HL-60/S4 treated with phorbol 12-myristate 13-acetate at 8.2 ng/mL for 4 days and 3 days (cell line): ENCODE results near the gene KCNMA1.
"Not testable (repeated sequence)": the region's sequence is repeated elsewhere in the genome, so short reads cannot be mapped to it uniquely, and the experiment has no call there.

Experiments used
- in situ Hi-C: fragments of 300-500 bp; cut with MboI; formaldehyde crosslinking; loops from 2 replicates; pipeline ENCODE4 v1.15.0; 2022; ENCODE audit warnings: low sequenced_read_pairs

Gene KCNMA1

DNA sequence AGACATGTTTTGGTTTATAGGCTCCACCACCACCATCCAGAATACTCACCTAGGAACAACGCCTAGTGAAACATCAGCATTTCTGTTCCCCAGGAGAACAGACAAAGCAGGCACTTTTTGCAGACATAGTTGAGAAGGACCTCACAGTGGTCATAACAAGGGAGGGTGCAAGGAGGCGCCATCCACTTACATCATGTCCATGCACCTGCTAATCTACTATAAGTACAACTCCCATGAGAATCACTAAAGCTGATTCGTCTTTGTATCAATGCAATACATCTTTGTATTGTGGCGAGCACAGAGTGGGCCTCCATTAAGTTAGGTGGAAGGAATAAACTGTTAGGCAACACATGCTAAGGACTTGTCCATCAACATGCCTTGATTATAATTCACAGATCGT lies 207.1 kb downstream of the KCNMA1 start:
- in situ Hi-C loops: no loop called here

DNA sequence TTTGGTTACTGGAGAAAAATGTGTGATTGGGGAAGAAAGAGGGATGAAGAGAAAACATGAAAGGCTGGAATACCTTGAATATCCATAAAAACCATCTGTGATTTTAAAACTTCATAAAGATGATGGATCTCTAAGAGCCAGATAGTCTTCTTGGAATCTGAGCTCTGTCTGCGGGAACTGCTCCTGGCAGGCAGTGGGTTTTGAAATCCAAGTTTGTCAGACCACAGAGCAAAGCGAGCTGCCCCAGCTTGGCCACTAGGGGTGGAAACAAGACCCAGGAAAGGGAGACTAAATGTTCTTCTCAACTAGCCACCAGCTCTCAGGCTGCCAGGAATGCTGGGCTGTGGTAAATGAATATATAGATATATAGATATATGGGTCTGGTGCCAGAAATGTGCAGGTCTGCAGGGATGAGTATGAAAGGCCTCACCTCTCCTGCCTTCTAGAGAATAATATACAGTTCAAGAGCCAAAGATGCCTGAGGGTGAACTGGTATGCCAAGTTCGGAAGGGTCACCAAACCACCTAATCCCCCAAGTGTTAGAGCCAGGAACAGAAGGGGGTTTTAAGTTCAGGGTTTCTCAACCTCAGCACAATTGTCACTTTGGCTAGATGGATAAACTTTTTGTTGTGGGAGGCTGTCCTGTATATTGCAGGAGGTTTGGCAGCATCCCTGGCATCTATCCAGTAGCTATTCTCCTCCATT lies 208.8 kb downstream of the KCNMA1 start:
- in situ Hi-C loops: no loop called here

DNA sequence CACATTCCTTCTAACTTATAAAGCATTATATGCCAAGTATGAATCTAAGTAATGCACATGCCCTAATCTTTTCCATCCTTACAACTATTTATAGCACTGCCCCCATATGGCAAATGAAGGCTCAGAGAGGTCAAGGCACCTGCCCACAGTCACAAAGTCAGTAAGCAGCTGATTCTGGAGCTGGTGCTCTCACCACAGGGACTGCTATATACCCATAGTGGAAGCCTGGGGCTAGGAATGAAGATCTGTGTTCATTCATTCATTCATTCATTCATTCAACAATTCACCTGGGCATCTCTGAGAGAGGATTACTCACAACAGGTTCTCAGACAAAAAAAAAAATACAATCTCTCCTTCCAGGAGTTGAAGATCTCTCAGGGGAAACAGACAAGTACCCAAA lies 213.4 kb downstream of the KCNMA1 start:
- in situ Hi-C loops: no loop called here

DNA sequence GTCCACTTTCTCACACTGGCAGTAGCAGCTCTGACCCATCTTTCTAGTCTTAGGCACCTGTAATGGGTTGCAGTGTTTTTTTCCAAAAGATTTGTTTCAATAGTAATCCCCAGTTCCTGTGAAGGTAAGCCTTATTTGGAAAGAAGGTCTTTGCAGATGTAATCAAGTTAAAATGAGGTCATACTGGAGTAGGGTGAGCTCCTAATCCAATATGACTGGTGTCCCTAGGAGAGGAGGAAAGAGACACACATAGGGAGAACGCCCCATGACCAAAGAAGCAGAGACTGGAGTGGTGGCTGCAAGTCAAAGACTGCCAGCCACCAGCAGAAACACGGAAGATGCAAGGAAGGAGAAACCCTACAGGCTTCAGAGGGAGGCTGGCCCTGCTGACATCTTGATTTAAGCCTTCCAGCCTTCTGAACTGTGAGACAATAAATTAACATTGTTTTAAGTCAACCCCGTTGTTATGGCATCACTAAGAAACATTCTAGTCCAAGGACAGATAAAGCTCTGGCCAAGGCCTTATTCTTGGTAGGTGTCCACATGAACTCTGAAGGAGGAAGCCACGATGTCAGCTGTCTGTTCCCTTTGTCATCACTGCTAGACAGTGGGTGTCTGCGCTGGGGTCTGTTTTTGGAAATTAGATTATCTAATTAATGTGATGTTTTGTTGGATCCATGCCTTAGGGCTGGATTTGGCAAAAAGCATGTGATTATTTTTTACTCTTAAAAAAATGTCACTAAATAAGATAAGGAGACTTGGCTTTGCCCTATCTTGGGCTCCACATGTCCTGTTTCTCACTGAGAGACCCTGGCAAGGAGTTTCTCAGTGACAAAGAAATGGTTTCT lies 214.9 kb downstream of the KCNMA1 start:
- in situ Hi-C loops: no loop called here

DNA sequence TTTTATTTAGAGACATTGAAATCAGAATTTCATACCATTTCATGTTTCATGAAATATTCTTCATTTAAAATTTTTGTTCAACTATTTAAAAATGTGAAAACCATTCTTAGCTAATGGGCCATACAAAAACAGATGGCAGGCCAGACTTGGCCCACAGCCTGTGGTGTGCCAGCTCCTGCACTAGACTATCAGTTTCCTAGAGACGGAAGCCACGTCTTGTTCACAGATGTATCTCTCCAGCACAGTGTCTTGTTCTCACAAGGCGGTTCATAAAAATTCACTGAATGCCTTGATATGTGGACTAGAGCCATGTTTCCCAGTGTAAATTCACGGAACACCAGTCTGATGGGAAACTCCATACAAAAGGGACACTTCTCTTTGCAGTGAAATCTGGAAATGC lies 216.0 kb downstream of the KCNMA1 start:
- in situ Hi-C loops: no loop called here

DNA sequence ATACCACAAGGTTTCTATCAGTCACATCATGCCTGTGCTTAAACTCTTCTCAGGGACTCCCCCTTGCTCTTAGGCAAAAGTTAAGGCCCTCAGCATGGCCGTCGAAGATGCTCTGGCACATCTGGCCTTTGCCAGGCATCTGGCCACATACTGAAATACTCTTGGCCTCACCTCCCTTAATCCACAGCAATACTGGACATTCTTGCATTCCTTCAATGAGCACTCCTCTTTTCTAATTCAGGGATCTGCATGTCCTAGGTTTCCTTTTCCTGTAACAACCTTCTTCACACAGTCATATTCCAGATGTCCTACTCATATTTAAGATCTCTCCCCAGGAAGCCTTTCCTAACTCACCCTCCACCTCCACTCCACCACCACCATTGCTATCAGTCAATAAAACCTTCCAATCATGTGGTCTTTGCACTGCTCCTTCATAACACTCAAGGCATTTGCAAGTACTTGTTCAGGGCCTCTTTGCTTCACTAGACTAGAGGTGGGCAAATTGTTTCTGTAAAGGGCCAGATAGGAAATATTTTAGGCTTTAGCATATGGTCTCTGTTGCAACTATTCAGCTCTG lies 216.6 kb downstream of the KCNMA1 start:
- in situ Hi-C loops: no loop called here

DNA sequence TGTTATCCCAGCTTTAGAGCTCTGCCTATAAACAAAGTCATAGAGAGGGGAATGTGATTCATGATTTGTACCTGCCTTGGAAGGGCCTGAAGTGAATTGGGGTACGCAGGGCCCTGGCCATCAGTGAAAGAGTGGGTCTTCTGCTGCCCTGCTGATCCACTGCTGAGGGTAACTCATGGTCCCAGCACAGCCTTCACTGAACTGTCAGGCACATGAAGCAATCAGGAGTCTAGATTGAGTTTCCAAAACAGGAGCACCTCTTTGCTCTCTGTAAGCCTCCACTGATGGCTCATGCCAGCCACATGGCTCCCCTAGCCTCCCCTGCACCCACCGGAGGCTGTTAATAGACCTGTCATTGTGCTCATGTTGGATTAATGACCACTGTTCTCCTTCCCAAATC lies 217.6 kb downstream of the KCNMA1 start:
- in situ Hi-C loops: no loop called here

DNA sequence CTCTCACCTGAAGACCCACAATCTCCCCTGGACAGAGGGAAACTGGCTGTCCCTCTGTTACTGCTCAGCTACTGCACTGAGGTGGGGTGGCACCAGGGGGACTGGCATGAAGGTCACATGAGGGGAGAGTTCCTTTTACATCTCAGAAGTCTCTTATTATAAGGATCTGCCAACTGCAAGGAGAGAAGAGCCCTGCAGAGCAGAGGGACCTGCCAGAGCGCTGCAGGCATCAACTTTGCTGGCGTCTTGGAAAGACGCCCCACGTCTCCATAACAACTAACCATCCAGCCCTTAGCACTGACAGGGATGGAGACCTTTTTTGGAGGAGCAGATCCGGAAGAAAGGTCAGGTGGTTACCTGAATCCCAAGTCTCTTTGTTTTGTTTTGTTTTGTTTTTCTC lies 218.6 kb downstream of the KCNMA1 start:
- in situ Hi-C loops: no loop called here

DNA sequence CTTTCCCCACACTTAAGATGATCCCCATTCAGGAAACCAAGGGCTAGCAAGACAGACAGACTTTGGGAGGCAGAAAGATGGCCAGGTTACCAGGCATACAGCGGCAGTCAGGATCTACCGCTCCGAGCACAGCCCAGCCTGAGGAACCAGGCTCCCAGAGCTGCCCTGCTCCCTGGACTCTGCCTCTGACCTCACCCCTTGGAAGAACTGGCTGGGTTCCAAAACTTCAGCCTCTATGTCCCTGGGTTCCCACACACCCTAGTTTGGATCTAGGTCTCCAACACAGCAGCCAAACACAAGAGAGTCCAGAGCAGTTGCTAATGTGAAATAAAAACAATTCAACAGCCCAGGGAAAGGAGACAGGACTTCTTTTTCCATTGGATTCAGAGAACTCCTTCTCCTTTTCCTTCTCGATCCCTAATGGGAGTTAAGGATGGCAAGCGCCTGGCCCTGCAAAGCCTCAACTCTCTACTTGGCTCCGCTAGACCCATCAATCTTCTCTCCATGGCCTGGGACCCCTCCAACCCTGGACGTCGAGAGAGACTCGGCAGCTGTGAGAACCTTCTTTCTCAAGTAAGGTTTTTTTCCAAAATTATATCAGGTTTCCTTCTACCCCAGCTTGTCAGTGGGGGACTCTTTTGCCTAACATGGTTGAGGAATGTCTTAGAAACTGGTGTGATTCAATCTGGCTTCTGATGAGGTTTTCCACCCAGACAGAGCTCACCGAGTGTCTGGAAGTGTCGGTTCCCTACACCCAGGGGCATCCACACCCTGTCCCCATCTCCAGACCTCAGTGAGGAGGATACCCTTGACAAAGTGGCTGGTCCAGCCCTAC lies 219.6 kb downstream of the KCNMA1 start:
- in situ Hi-C loops: no loop called here

DNA sequence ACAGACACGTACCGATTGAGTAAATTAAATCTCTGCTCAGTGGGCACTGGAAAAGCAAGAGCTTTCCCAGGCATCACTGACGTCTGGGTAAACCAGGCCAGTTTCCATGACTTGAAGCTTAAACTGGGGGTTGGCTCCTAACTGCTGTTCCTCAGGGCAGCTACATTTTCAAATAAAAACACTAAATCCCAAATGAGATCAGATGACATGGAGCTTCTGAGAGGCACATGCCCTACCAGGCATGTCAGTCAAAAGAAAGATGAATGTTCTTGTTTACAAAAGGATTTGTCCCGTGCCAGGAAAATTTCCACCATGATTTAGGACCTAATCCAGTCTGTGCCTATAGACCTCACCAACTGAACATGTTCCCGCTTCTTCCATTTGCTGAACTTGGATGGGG lies 220.2 kb downstream of the KCNMA1 start:
- in situ Hi-C loops: no loop called here

DNA sequence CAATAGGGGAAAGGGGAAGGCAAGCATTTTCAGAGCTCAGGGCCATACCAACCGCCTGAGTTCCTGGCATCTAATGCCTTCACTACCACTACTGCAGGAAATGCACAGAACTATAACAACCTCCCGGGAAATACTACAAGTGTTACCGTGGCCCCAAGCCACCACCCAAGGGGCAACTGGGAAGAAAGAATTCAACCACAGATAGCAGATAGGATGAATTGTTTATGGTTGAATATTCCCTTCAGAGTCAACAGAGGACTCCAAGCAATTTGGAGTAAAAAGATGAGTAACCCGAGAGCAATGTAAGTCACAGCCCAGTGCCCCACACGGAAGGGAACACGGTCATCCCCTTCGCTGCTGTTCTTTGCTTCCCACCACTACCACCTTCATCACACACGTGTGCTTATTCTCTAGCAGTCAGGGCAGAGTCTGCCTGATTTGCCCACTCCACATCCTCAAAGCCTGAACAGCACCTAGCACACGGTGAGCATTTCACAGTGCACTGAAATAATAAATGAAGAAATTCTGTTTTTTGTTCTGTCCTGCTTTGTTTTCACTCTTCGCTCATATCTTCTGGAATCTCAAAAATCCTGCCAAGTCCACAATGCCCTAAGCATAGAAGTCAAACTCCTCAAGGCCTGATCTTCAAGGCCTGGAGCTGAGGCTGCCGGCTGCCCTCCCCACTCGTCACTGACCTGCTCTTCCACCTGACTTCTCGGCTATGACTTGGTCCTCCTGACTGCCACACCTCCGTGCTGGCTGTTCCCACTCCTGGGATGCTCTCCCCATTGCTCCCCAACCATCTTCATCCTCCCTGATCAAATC lies 221.1 kb downstream of the KCNMA1 start:
- in situ Hi-C loops: no loop called here

DNA sequence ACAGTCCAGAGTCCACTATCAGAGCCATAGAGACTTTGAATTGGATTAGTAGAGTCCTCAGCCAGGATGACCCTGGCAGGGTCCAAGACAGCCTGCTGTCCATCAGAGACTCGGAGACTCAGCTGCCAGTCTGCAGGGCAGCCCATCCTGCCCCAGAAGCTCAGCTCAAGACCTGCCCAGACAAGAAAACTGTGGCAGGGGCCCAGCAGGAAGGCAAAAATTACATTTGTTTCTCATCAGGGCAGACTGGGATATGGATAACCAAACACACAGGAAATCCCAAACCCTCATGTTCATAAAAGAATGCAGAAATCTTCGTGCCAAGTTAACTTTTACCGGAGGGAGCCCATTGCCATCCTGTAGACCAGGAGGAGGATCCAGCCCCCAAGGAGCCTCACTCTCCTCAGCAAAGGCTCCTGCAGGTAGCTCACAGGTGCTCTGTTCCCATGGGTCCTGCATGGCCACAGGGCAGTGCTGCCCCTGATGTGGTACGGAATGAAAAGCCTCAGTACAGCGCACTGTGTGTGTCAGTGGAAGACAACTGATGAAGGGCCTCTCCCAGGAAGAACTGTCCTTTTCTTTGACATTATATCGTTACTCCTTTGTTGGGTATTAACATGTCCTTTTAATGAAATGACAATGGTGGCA lies 222.2 kb downstream of the KCNMA1 start:
- in situ Hi-C loops: no loop called here

DNA sequence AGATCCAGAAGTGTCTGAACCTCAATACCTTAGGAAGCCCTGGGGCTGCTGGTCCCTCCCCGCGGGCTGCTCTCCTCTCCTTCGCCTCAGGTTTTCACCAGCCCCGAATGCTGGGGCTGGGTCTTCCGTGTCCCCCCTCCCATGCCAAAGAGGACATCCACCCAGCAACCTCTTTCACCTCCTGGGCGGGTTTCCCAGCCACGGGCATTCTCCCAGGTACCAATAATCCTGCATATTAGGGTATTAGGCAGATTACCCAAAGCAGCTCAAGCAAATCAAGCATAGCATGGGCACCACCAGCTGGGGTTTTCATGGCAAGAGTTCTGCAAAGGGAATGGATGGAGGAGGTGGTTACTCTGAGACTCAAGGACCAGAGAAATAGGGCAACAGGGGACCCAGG lies 224.4 kb downstream of the KCNMA1 start:
- in situ Hi-C loops: no loop called here

DNA sequence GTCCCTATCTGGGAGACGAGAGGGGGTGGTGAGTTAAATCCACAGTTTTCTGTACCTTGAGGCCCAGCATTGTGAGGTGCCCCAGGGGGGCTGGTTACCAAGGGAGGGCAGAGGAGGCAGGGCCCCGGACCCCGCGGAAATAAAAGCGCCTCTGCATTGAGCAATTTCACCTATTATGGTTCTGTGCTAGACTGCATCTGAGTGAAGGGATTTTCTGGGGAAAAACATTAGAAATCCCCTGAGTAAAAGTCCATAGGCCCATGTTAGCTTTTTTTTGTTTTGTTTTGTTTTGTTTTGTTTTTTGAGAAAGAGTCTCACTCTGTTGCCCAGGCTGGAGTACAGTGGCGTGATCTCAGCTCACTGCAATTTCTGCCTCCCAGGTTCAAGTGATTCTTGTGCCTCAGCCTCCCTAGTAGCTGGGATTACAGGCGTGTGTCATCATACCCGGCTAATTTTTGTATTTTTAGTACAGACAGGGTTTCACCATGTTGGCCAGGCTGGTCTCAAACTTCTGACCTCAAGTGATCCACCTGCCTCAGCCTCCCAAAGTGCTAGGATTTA lies 225.0 kb downstream of the KCNMA1 start:
- in situ Hi-C loops: not testable (repeated sequence)

DNA sequence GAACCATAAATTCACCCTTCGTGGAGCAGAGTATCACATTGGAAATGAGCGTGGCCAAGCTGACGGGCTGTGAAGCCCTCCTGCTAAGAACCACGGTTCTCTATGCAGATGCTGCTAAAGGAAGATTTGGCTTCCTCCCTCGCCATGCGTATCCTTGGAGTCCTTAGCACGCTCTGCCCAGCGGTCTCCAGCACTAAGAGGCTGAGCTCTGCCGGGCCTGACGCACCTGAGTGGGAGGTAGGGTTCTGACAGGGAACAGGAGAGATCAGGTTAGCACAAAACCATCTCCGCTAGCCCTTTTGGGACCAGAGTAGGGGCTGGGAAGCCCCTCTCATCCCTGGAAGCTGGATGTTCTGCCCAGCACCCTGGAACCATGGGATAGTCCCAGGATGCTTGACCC lies 225.8 kb downstream of the KCNMA1 start:
- in situ Hi-C loops: no loop called here

DNA sequence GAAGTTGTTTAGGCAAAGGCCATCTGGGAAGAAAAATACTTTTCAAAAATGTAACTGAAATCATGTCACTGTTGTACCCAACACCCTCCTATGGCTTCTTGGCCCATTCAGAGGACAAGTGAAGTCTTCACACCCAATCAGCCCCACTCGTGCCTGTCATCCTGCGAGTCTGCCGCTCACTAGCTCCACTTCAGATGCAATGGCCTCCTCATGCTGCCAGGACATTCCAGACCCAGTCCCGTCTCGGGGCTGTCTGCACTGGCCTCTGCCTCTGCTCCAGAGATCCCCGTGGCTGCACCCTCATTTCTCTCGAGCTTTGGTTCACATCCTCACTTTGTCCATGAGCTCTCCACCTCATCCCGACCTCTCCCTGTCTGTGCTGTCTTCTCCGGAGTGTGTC lies 227.1 kb downstream of the KCNMA1 start:
- in situ Hi-C loops: no loop called here

DNA sequence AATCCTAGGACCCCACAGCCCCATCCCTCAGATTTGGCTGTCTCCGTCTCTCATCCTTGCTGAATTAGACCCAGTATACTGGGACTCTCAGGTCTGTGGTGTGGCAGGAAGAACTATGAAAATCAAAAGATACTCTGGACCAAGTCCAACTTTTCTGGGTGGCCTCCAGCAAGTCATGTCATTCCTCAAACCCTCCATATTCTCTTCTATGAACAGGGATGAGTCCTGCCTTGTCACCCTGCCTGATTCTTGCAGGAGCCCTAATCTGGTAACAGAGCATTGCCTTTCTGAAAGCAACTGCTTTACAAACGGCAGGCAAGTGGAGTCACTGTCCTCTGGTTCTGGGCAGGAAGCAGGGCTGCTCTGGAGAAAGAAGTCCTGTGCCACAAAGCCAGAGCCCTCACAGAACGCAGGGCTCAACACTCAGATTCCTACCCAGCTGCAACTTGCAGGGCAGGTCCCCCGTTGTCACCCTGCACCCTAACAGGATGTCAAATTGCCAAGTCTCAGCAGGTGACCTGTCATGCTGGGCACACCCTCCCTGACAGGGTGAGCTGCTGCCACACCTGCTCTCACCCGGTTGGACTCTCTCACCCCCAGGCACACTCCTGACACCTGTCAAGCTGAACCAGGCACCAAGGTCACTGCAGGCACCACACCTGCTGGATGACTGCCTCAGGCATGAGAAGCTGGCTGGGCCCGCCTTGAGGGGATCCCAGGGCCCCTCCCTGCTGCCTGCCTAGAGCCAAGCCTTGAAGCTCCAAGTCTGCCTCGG lies 227.7 kb downstream of the KCNMA1 start:
- in situ Hi-C loops: no loop called here

DNA sequence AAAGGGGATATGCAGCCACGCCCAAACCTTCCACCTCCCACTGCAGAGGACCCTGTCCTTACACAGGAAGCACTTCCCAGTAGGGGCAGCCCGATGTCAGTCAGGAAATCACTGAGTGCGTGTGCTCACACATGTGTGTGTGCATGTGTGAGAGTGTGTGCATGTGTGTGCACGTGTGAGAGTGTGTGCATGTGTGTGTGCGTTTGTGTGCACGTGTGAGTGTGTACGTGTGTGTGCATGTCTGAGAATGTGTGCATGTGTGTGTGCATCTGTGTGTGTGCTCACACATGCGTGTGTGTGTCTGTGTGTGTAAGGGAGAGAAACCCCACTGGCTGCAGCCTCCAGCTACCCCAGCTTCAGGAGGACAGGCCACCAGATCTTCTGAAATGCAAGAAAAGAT lies 229.3 kb downstream of the KCNMA1 start:
- in situ Hi-C loops: no loop called here
